DND-41 (cell line): Measurements from ENCODE around the gene MATK.

Experiments used
- ATAC-seq: fragments of 200-7000 bp; cut with Tn5 transposase; 3 replicates; pipeline ENCODE4 v1.9.1; 2021; ENCODE audit warnings: low read depth; ENCODE audit not compliant: insufficient read depth
- DNase-seq: peaks from one replicate; pipeline ENCODE4 v3.0.0-alpha.2; 2020
- H2AFZ ChIP-seq: 2 replicates; pipeline ENCODE4 v1.6.0; 2012; ENCODE audit warnings: low read depth, low read length
- H3K27ac ChIP-seq: 2 replicates; pipeline ENCODE4 v1.5.1; 2012; ENCODE audit warnings: low read length, inconsistent platforms
- H3K27me3 ChIP-seq: fragments of 200-600 bp; sonication (generic); 2 replicates; pipeline ENCODE4 v1.6.0; 2012; ENCODE audit warnings: low read length, mild to moderate bottlenecking, inconsistent platforms; ENCODE audit not compliant: insufficient read depth, poor library complexity
- H3K36me3 ChIP-seq: 2 replicates; pipeline ENCODE4 v1.5.1; 2012; ENCODE audit warnings: low read length, inconsistent platforms; ENCODE audit not compliant: insufficient read depth
- H3K4me1 ChIP-seq: 2 replicates; pipeline ENCODE4 v1.5.1; 2012; ENCODE audit warnings: mild to moderate bottlenecking, low read length; ENCODE audit not compliant: insufficient read depth
- H3K4me2 ChIP-seq: 2 replicates; pipeline ENCODE4 v1.6.0; 2012; ENCODE audit warnings: mild to moderate bottlenecking, moderate library complexity, low read length, inconsistent platforms; ENCODE audit not compliant: insufficient read depth
- H3K4me3 ChIP-seq, 2 experiments: fragments of 200-600 bp in 1 of 2; shearing (Covaris generic) in 1 of 2; 2 replicates each; pipeline ENCODE4 v1.5.1; 2012 to 2016; ENCODE audit warnings: inconsistent platforms in 2 of 2, low read length in 2 of 2, mild to moderate bottlenecking in 2 of 2, low read depth in 1 of 2, moderate library complexity in 1 of 2
- H3K79me2 ChIP-seq: 2 replicates; pipeline ENCODE4 v1.6.0; 2012; ENCODE audit warnings: low read length, inconsistent platforms; ENCODE audit not compliant: insufficient read depth
- H3K9ac ChIP-seq: 2 replicates; pipeline ENCODE4 v1.6.0; 2012; ENCODE audit warnings: low read depth, mild to moderate bottlenecking, inconsistent platforms, low read length, moderate library complexity
- H3K9me3 ChIP-seq: 2 replicates; pipeline ENCODE4 v1.5.1; 2012; ENCODE audit warnings: low read length, moderate library complexity, mild to moderate bottlenecking, inconsistent platforms; ENCODE audit not compliant: insufficient read depth, severe bottlenecking
- H4K20me1 ChIP-seq: 2 replicates; pipeline ENCODE4 v1.6.0; 2012; ENCODE audit warnings: low read length; ENCODE audit not compliant: insufficient read depth
- EZH2 ChIP-seq: IDR thresholded peaks from 3 replicates; pipeline ENCODE4 v1.6.1; 2012; ENCODE audit warnings: borderline replicate concordance, low read depth, mild to moderate bottlenecking, moderate library complexity, low read length, inconsistent platforms; ENCODE audit not compliant: severe bottlenecking
- TF ChIP-seq, protein P1 (sequence below): IDR thresholded peaks from 2 replicates; pipeline ENCODE4 v1.5.1; 2012; ENCODE audit warnings: borderline replicate concordance, low read length, moderate library complexity, mild to moderate bottlenecking; ENCODE audit not compliant: poor library complexity, severe bottlenecking; ENCODE audit errors: extremely low read depth

The MATK gene

DNA sequence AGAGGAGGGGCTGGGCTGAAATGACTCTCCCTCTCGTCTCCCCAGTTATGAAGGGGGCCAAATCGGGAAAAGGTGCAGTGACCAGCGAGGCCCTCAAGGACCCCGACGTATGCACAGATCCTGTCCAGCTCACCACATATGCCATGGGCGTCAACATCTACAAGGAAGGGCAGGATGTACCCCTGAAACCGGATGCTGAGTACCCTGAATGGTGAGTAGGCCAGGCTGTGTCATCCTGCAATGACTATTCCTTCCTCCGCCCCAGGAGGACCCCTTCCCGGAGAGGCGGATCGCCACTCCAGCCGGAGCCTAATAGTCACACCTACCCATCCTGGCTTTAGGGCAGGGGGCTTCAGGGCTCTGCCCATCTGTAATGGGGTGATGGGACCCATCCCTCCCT, 21.1 kb downstream of the MATK start:
- Histone ChIP-seq H3K4me1 (peaks cover 28% of the 10 kb centered on the region), H3K9me3 (no peaks in the 10 kb centered on the region), H3K27me3 (no peaks in the 10 kb centered on the region), H4K20me1 (no peaks in the 10 kb centered on the region), H3K36me3 (peaks cover 35% of the 10 kb centered on the region), H3K27ac (no peak overlapping the region), H2AFZ (no peak overlapping the region), H3K4me2 (no peak overlapping the region), H3K79me2 (peaks cover 19% of the 10 kb centered on the region), H3K9ac (no peak overlapping the region), H3K4me3 (no peak overlapping the region)
- DNase-seq (no peak), ATAC-seq (no peak)
- TF ChIP-seq, protein P1, sequence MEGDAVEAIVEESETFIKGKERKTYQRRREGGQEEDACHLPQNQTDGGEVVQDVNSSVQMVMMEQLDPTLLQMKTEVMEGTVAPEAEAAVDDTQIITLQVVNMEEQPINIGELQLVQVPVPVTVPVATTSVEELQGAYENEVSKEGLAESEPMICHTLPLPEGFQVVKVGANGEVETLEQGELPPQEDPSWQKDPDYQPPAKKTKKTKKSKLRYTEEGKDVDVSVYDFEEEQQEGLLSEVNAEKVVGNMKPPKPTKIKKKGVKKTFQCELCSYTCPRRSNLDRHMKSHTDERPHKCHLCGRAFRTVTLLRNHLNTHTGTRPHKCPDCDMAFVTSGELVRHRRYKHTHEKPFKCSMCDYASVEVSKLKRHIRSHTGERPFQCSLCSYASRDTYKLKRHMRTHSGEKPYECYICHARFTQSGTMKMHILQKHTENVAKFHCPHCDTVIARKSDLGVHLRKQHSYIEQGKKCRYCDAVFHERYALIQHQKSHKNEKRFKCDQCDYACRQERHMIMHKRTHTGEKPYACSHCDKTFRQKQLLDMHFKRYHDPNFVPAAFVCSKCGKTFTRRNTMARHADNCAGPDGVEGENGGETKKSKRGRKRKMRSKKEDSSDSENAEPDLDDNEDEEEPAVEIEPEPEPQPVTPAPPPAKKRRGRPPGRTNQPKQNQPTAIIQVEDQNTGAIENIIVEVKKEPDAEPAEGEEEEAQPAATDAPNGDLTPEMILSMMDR: no peak
- no peak for TF ChIP-seq EZH2

DNA sequence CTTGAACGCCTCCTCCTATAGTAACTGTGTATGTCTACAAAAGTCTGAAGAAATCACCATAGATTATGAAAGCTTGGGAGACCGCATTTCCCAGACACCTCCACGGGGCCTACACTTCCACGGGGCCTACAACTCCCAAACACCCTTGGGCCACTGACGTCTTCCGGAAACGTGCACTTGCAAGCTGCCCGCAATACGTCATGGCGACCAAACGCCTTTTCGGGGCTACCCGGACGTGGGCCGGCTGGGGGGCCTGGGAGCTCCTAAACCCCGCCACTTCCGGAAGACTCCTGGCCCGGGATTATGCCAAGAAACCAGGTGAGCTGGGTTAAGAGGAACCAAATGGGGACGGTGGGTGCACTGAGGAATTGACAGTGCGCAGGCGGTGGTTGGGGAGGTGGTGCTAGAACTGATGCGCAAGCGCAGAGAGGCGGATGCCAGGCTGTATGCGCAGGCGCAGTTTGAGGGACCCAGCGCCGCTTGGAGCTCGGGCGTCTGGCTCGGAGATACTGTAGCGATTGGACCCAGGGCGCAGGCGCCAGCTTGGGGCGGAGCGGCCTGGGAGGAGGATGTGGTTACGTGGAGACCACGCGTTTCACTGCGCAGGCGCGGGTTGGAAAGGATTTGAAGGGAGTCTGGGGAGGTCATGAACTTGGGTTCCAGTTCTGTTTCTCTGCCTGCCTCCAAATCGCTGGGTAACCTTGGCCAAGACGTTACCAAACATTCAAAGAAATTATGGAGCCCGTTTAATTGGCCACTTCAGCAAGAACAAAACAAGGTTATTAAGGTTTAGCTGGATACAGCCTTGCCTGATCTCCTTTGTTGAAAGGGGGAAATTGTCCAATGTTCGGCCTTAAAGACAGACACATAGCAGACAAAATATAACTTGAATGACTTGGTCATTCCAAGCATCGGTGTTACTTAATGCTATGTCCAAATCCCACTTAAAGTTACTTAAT, 23.4 kb downstream of the MATK start, which contains the start of gene MRPL54:
Gene MRPL54 (plus strand): TSS at position 182 of the 959 bp plus-strand sequence. CDS start 19 bp downstream, at position 201.
- peaks cover 34% of the 10 kb centered on the region for H3K79me2 ChIP-seq
- H3K27ac ChIP-seq: peak within 1 kb of the TSS; percentile 99
- H3K4me3 ChIP-seq: peak within 1 kb of the TSS; percentile 53 to 69; a peak in 3 of 4 replicates
- TF ChIP-seq, protein P1: no peak
- no peak for TF ChIP-seq EZH2
- no peaks in the 10 kb centered on the region for H3K9me3 ChIP-seq
- H3K4me1 ChIP-seq: peaks cover 40% of the 10 kb centered on the region
- peak within 1 kb of the TSS; percentile 81 for H3K9ac ChIP-seq
- peak within 1 kb of the TSS; percentile 87 for H2AFZ ChIP-seq
- DNase-seq (peak; percentile 99), ATAC-seq (peak; percentile 87)
- 0 out of 2 replicates have a peak, but pooled peaks cover 5% of the 10 kb centered on the region for H4K20me1 ChIP-seq
- H3K36me3 ChIP-seq: peaks cover 41% of the 10 kb centered on the region
- H3K4me2 ChIP-seq: peak within 1 kb of the TSS; percentile 85
- H3K27me3 ChIP-seq: no peaks in the 10 kb centered on the region

DNA sequence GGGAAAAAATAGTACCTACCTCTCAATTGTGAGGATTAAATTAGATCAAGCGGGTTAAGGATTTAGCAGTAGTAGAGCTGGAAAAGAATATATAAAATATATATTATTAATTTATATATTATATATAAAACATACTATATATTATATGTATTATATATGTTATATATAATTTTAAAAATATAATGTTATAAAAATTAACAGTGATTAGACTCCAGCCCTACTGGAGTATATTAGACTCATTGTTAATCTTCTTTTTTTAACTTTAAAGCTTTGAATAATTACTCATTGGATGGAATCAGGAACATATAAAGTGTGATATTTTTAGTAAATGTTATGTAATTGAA, 24.1 kb downstream of the MATK start:
- 0 out of 2 replicates have a peak, but pooled peaks cover 5% of the 10 kb centered on the region for H4K20me1 ChIP-seq
- H3K79me2 ChIP-seq: peaks cover 34% of the 10 kb centered on the region
- no peaks in the 10 kb centered on the region for H3K27me3 ChIP-seq
- peak overlapping the region; percentile 99 for H3K27ac ChIP-seq
- DNase-seq (no peak), ATAC-seq (no peak)
- H3K9me3 ChIP-seq: no peaks in the 10 kb centered on the region
- peak overlapping the region; percentile 53 to 69; a peak in 3 of 4 replicates for H3K4me3 ChIP-seq
- peaks cover 40% of the 10 kb centered on the region for H3K4me1 ChIP-seq
- H3K9ac ChIP-seq: peak overlapping the region; percentile 81
- H3K36me3 ChIP-seq: peaks cover 36% of the 10 kb centered on the region
- TF ChIP-seq EZH2: no peak
- peak overlapping the region; percentile 87 for H2AFZ ChIP-seq
- peak overlapping the region; percentile 85 for H3K4me2 ChIP-seq
